HepG2 (cell line): ENCODE results near the gene OGFOD3. TPM values are rescaled to one million over a fixed set of nuclear protein-coding genes. Genes with fewer than 3 reads are reported as not detected.

Source experiments
- ARNT ChIP-seq: fragments of 450-650 bp; IDR thresholded peaks from 2 replicates; pipeline ENCODE4 v1.6.1; 2017
- ARNTL ChIP-seq: sonication (generic); formaldehyde crosslinking; IDR thresholded peaks from 2 replicates; pipeline ENCODE4 v1.4.0; 2020; ENCODE audit warnings: mild to moderate bottlenecking, missing genetic modification reagents
- DR1 ChIP-seq: sonication (generic); formaldehyde crosslinking; IDR thresholded peaks from 2 replicates; pipeline ENCODE4 v1.8.0; 2021; ENCODE audit warnings: mild to moderate bottlenecking, missing genetic modification reagents, inconsistent platforms
- GATAD2A ChIP-seq: IDR thresholded peaks from 2 replicates; pipeline ENCODE4 v1.6.1; 2016
- LCORL ChIP-seq, 2 experiments: fragments of 450-650 bp in 1 of 2; sonication (generic) in 1 of 2; formaldehyde crosslinking in 1 of 2; IDR thresholded peaks; 2 replicates each; pipeline versions ENCODE4 v1.5.0 to v1.6.1; 2017 to 2020; ENCODE audit warnings: antibody characterized with exemption in 1 of 2, missing genetic modification reagents in 1 of 2
- PAX8 ChIP-seq: sonication (generic); formaldehyde crosslinking; IDR thresholded peaks from 2 replicates; pipeline ENCODE4 v1.8.0; 2022; ENCODE audit warnings: mild to moderate bottlenecking, missing genetic modification reagents, borderline replicate concordance
- PHF20 ChIP-seq: sonication (generic); formaldehyde crosslinking; IDR thresholded peaks from 2 replicates; pipeline ENCODE4 v1.5.0; 2020; ENCODE audit warnings: mild to moderate bottlenecking, missing genetic modification reagents
- SIX4 ChIP-seq: sonication (generic); formaldehyde crosslinking; IDR thresholded peaks from 2 replicates; pipeline ENCODE4 v1.4.0; 2020; ENCODE audit warnings: missing genetic modification reagents
- SYNCRIP ChIP-seq: fragments of 200-400 bp; formaldehyde crosslinking; IDR thresholded peaks from 2 replicates; pipeline ENCODE4 v1.6.1; 2018; ENCODE audit warnings: mild to moderate bottlenecking, low read depth, low read length; ENCODE audit not compliant: insufficient read depth
- UBTF ChIP-seq: sonication (generic); formaldehyde crosslinking; IDR thresholded peaks from 2 replicates; pipeline ENCODE4 v1.4.0; 2020; ENCODE audit warnings: mild to moderate bottlenecking, missing genetic modification reagents
- ZIK1 ChIP-seq: sonication (generic); formaldehyde crosslinking; IDR thresholded peaks from 2 replicates; pipeline ENCODE4 v1.5.0; 2020; ENCODE audit warnings: mild to moderate bottlenecking, low read depth, missing genetic modification reagents, borderline replicate concordance
- ZNF318 ChIP-seq: sonication (generic); formaldehyde crosslinking; IDR thresholded peaks from 2 replicates; pipeline ENCODE4 v1.4.0; 2020; ENCODE audit warnings: mild to moderate bottlenecking, missing genetic modification reagents
- ZNF33A ChIP-seq: sonication (generic); formaldehyde crosslinking; IDR thresholded peaks from 2 replicates; pipeline ENCODE4 v1.5.1; 2020; ENCODE audit warnings: missing genetic modification reagents, mild to moderate bottlenecking, moderate library complexity, borderline replicate concordance
- ZNF354B ChIP-seq: sonication (generic); formaldehyde crosslinking; IDR thresholded peaks from 2 replicates; pipeline ENCODE4 v1.8.0; 2022; ENCODE audit warnings: mild to moderate bottlenecking, missing genetic modification reagents
- ZNF446 ChIP-seq: sonication (generic); formaldehyde crosslinking; IDR thresholded peaks from 2 replicates; pipeline ENCODE4 v1.5.0; 2020; ENCODE audit warnings: mild to moderate bottlenecking, missing genetic modification reagents
- ZNF83 ChIP-seq: sonication (generic); formaldehyde crosslinking; IDR thresholded peaks from 2 replicates; pipeline ENCODE4 v1.4.0; 2020; ENCODE audit warnings: missing genetic modification reagents, mild to moderate bottlenecking, borderline replicate concordance
- ZSCAN5A ChIP-seq: sonication (generic); formaldehyde crosslinking; IDR thresholded peaks from 2 replicates; pipeline ENCODE4 v1.8.0; 2022; ENCODE audit warnings: mild to moderate bottlenecking, missing genetic modification reagents, borderline replicate concordance
- polyA plus RNA-seq, 8 experiments: library from polyadenylated mRNA; depleted of rRNA in 3 of 8; stranded (reverse) in 7 of 8; unstranded in 1 of 8; fragments of >200 nt; fragmentation: Illumina TruSeq in 4 of 8; extraction: Trizol in 4 of 8; gene quantifications; 2 replicates each; pipeline versions ENCODE4 v1.2.1 to v1.2.3, GENCODE V29; 2011 to 2016; ENCODE audit warnings: low read depth in 4 of 8, missing spikeins in 1 of 8, mixed read lengths in 1 of 8; ENCODE audit not compliant: insufficient read depth in 1 of 8
- total RNA-seq, 5 experiments: library from RNA; depleted of rRNA; stranded (reverse); fragments of >200 nt; fragmentation: Illumina TruSeq; extraction: Trizol; gene quantifications; 2 replicates each; pipeline ENCODE4 v1.2.3, GENCODE V29; 2016; ENCODE audit warnings: low read depth in 1 of 5

Gene OGFOD3
- total and polyA plus RNA-seq, 2 of the 13 experiments (the other 11 are each of a cell fraction or from before 2014, with no cell fraction given): 40.0 to 42.1 TPM

- TF ChIP-seq UBTF (CRISPR knock-in tag) (peak; percentile 79), ZNF83 (CRISPR knock-in tag) (0 out of 2 replicates have a peak, but pooled peaks have one; percentile 60), ARNTL (CRISPR knock-in tag) (peak; percentile 59; the same call in 1 of the 2 replicates), ZNF446 (CRISPR knock-in tag) (no peak), SYNCRIP (no peak), DR1 (no peak), ZSCAN5A (CRISPR knock-in tag) (no peak), ZNF354B (CRISPR knock-in tag) (no peak), PHF20 (CRISPR knock-in tag) (no peak), ZNF33A (no peak), SIX4 (CRISPR knock-in tag) (no peak), PAX8 (CRISPR knock-in tag) (0 out of 2 replicates have a peak, but pooled peaks have one; percentile 39), GATAD2A (CRISPR knock-in tag) (peak; percentile 55; the same call in 1 of the 2 replicates), LCORL (IDR thresholded peaks at IDR 0.05) (no peak), LCORL (CRISPR knock-in tag; IDR thresholded peaks at IDR 0.05) (peak; percentile 82; the same call in 1 of the 2 replicates), ZIK1 (CRISPR knock-in tag) (0 out of 2 replicates have a peak, but pooled peaks have one; percentile 24), ZNF318 (CRISPR knock-in tag) (peak; percentile 58; the same call in 1 of the 2 replicates), ARNT (no peak)
These were observed 33.5 kb downstream of the OGFOD3 start (continued) for GRCh38 chr17:82384730-82385481.
